Measurements from ENCODE around the gene MAGI3. TPM values are rescaled to one million over a fixed set of nuclear protein-coding genes. Genes with fewer than 3 reads are reported as not detected.
A peak's percentile ranks its signal among the peaks of the same experiment; 100 is the strongest.

The MAGI3 gene
- total and polyA plus RNA-seq, 7 donors: 11.4 to 22.5 (median 18.9) TPM

DNA sequence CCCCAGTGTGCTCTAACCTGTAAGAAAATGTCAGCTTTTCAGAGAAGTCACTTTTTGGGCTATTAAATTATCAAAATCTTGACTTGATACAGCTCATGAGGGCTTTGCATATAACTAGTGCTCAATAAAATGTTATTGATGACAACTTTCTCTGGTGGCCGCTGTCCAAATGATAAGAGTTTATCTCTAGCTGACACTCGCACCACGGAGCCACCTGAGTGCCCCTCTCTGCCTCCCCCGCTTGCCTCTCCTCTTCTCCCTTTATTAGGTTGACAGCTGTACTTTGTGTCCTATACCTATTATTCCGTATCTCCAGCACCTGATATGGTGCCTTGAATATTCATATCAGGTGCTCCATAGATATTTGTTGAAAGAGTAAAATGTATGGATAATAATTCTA lies 286.2 kb downstream of the MAGI3 start:
- no peak for DNase-seq
- TF ChIP-seq POLR2A (IDR thresholded peaks at IDR 0.05): no peak
- WGBS, 2 donors: 69 to 86% methylated on average over 5 of the region's 5 CpGs
- Histone ChIP-seq H3K4me3 (no peak overlapping the region), H3K27me3 (no peaks in the 10 kb centered on the region), H3K9me3 (no peaks in the 10 kb centered on the region), H3K27ac (no peak overlapping the region), H3K36me3 (peaks cover 0 to 14% (median 4%) of the 10 kb centered on the region in 4 donors), H3K4me1 (peaks cover 0 to 12% (median 5%) of the 10 kb centered on the region in 4 donors)
- intact Hi-C loops (cut with DNase I): loop anchor here (5.0 kb wide), 2 partner anchors 284 to 604 kb away; partner anchors contain the start of genes LRIG2 and MAGI3

DNA sequence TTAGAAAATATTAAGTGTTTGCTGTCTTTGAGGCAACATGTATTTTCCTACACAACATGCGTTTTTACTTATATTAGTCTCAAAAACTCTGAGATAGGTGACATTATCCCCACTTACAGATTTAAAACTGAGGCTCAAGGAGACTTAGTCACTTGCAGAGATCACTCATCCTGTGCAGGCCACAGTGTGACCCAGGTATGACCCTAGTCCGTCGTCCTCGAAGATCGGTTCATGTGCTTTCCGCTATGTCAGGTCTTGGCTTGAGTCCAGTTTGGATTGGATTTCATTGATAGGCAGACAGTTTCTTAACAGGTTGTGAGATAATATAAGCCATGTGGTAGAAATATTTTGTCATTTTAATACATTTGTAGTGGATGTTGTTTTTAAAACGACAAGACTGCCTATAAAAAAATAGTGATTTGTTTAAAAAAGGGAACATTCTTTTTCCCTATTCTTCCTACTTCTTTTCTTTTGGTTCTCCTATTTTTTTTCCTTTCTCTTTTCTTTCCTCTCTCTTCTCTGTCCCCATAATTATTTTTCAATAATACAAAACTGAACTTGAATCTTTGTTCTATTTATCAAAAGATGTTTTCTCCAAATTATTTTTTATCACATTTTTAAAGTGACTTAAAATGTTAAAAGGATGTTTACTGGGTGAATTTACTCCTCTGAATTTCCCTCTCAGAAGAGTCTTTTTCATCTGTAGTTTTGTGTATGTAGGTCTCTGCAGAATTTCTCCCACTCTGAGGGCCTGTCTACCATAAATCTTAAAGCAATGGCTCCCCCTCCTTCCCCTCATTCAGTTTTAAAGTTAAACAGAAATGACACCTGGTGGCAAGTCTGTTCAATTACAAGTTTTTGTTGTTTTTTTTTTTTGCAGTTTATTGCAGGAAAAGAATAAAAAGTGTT lies 287.2 kb downstream of the MAGI3 start:
- H3K9me3 ChIP-seq: no peaks in the 10 kb centered on the region
- no peak for DNase-seq
- H3K27me3 ChIP-seq: no peaks in the 10 kb centered on the region
- H3K36me3 ChIP-seq: peaks cover 0 to 13% (median 4%) of the 10 kb centered on the region in 4 donors
- intact Hi-C loops (cut with DNase I): loop anchor here (2.0 to 5.0 kb wide), 3 partner anchors 285 to 605 kb away; partner anchors contain the start of genes LRIG2 and MAGI3
- H3K27ac ChIP-seq: no peak overlapping the region
- 49 to 76% methylated on average over 7 of the region's 7 CpGs for WGBS, 2 donors
- TF ChIP-seq, protein P1, sequence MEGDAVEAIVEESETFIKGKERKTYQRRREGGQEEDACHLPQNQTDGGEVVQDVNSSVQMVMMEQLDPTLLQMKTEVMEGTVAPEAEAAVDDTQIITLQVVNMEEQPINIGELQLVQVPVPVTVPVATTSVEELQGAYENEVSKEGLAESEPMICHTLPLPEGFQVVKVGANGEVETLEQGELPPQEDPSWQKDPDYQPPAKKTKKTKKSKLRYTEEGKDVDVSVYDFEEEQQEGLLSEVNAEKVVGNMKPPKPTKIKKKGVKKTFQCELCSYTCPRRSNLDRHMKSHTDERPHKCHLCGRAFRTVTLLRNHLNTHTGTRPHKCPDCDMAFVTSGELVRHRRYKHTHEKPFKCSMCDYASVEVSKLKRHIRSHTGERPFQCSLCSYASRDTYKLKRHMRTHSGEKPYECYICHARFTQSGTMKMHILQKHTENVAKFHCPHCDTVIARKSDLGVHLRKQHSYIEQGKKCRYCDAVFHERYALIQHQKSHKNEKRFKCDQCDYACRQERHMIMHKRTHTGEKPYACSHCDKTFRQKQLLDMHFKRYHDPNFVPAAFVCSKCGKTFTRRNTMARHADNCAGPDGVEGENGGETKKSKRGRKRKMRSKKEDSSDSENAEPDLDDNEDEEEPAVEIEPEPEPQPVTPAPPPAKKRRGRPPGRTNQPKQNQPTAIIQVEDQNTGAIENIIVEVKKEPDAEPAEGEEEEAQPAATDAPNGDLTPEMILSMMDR (IDR thresholded peaks at IDR 0.05): peak in 3 of 4 experiments; percentile 34 to 60 (median 50)
- TF ChIP-seq EP300 (IDR thresholded peaks at IDR 0.05) (no peak), POLR2AphosphoS5 (IDR thresholded peaks at IDR 0.05) (peak in 2 of 4 donors; percentile 8 to 25)
- H3K4me1 ChIP-seq: peaks cover 0 to 12% (median 5%) of the 10 kb centered on the region in 4 donors
- no peak overlapping the region for H3K4me3 ChIP-seq

DNA sequence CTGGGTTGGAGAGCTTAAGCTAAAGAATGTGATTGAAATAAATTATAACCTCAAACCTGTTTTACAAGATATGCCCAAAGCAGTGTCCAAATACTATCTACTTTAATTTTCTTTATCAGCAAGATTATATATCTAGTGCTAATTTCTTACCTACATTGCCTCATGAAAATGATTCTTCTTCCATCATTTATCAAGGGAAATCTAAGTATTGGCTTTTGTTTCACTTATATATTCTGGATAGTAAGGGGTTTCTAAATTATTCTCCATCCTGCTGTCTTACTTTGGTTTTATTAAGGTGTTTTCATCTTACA lies 287.8 kb downstream of the MAGI3 start:
- peaks cover 0 to 16% (median 8%) of the 10 kb centered on the region in 4 donors for H3K4me1 ChIP-seq
- DNase-seq: no peak
- intact Hi-C loops (cut with DNase I): loop anchor here (2.0 to 5.0 kb wide), 3 partner anchors 286 to 606 kb away; partner anchors contain the start of genes LRIG2 and MAGI3
- no peaks in the 10 kb centered on the region for H3K9me3 ChIP-seq
- no peak for TF ChIP-seq EP300 (IDR thresholded peaks at IDR 0.05)
- TF ChIP-seq POLR2A (IDR thresholded peaks at IDR 0.05): no peak
- TF ChIP-seq POLR2AphosphoS5 (IDR thresholded peaks at IDR 0.05): no peak
- TF ChIP-seq, protein P1 (IDR thresholded peaks at IDR 0.05): no peak
- H3K27me3 ChIP-seq: no peaks in the 10 kb centered on the region
- no peak overlapping the region for H3K27ac ChIP-seq
- no peak overlapping the region for H3K4me3 ChIP-seq
- peaks cover 0 to 7% (median under 1%) of the 10 kb centered on the region in 4 donors for H3K36me3 ChIP-seq

DNA sequence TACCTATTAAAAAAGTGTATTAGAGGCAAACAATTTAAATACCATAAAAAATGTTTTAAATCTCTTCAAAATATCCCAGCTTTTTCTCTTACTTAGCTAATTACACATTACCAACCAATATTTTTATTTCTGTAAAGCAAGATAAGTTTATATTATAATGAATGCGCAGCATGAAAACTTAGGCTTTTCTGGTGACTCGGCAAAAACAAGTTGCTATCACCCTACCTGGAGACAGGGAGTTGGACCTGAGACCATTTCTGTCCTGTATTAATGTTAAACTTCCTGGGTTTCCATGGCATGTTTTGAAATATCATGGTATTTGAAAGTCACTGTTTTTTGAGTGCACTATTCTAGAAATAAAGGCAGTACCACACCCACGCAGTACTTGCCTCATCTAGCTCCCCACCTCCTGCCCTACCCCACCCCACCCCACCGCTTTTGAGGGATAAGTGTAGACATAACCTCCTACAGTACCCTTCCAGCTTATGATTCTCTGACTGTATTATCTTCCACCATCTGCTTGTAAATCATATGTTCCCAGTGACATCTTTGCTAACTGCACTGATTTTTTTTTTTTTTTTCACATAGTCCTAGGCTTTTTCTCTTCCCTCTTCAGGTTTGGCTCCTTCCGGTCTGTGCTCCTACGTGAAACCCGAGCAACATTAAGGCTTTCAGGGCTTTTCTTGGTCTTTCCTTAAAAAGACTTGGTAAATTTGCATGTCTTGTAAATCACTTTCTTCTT lies 291.5 kb downstream of the MAGI3 start:
- Histone ChIP-seq H3K36me3 (no peaks in the 10 kb centered on the region), H3K4me3 (no peak overlapping the region), H3K4me1 (peaks cover 0 to 35% (median 21%) of the 10 kb centered on the region in 4 donors), H3K27ac (no peak overlapping the region), H3K27me3 (no peaks in the 10 kb centered on the region), H3K9me3 (no peaks in the 10 kb centered on the region)
- intact Hi-C loops (cut with DNase I): loop anchor here (5.0 kb wide), 1 partner anchor 131 kb away; the partner anchor contains the start of gene RSBN1
- no peak for DNase-seq
- WGBS, 2 donors: 93% methylated on average over 7 of the region's 7 CpGs
- no peak for TF ChIP-seq POLR2AphosphoS5 (IDR thresholded peaks at IDR 0.05)
- TF ChIP-seq, protein P1 (IDR thresholded peaks at IDR 0.05): no peak
- no peak for TF ChIP-seq POLR2A (IDR thresholded peaks at IDR 0.05)
- no peak for TF ChIP-seq EP300 (IDR thresholded peaks at IDR 0.05)
